Measurements from ENCODE around the gene ABO.
"Not testable (repeated sequence)": the region's sequence is repeated elsewhere in the genome, so short reads cannot be mapped to it uniquely, and the experiment has no call there.

Gene ABO

GRCh38 chr9:133275105-133276000, at the start of gene ABO:
Gene ABO (minus strand): TSS chr9:133275201.
- DNase-seq (ENCODE audit: low spot score), result no peak

GRCh38 chr9:133323991-133324703, 49.1 kb upstream of the ABO start:
- DNase-seq (ENCODE audit: low spot score), result no peak

- DNase-seq (ENCODE audit: low spot score), result no peak
Observed at GRCh38 chr9:133323211-133323610, 48.2 kb upstream of the ABO start.

GRCh38 chr9:133322701-133323100, 47.7 kb upstream of the ABO start:
- DNase-seq (ENCODE audit: low spot score), result no peak

- DNase-seq (ENCODE audit: low spot score), result no peak
Observed at GRCh38 chr9:133321411-133321935, 46.5 kb upstream of the ABO start.

- no peak for DNase-seq (ENCODE audit: low spot score)
Observed at GRCh38 chr9:133320421-133320881, 45.5 kb upstream of the ABO start.

- DNase-seq (ENCODE audit: low spot score), result not testable (repeated sequence)
Observed at GRCh38 chr9:133317551-133317950, 42.5 kb upstream of the ABO start.

GRCh38 chr9:133315997-133316396, 41.0 kb upstream of the ABO start:
- no peak for DNase-seq (ENCODE audit: low spot score)

- DNase-seq (ENCODE audit: low spot score), result no peak
Observed at GRCh38 chr9:133309608-133310007, 34.6 kb upstream of the ABO start.

- no peak for DNase-seq (ENCODE audit: low spot score)
Observed at GRCh38 chr9:133307301-133307700, 32.3 kb upstream of the ABO start.

GRCh38 chr9:133306242-133307204, 31.5 kb upstream of the ABO start:
- DNase-seq (ENCODE audit: low spot score), result no peak

- no peak for DNase-seq (ENCODE audit: low spot score)
Observed at GRCh38 chr9:133305731-133306130, 30.7 kb upstream of the ABO start.

- no peak for DNase-seq (ENCODE audit: low spot score)
Observed at GRCh38 chr9:133304477-133305377, 29.7 kb upstream of the ABO start.

GRCh38 chr9:133304158-133304470, 29.1 kb upstream of the ABO start:
- no peak for DNase-seq (ENCODE audit: low spot score)

GRCh38 chr9:133303266-133304157, 28.5 kb upstream of the ABO start:
- no peak for DNase-seq (ENCODE audit: low spot score)

- DNase-seq (ENCODE audit: low spot score), result no peak
Observed at GRCh38 chr9:133301253-133302230, 26.5 kb upstream of the ABO start.

- not testable (repeated sequence) for DNase-seq (ENCODE audit: low spot score)
Observed at GRCh38 chr9:133299996-133300395, 25.0 kb upstream of the ABO start.

GRCh38 chr9:133294257-133294656, 19.3 kb upstream of the ABO start:
- DNase-seq (ENCODE audit: low spot score), result no peak

All from AG08396 (cell line).